GM12892 (cell line): Measurements from ENCODE around the gene KPNA6.
"Not testable (repeated sequence)": the region's sequence is repeated elsewhere in the genome, so short reads cannot be mapped to it uniquely, and the experiment has no call there.

Source experiments
- DNase-seq: peaks from one replicate; pipeline ENCODE4 v3.0.0; 2011; ENCODE audit not compliant: insufficient read length
- FAIRE-seq: peaks from 2 replicates; lab custom pipeline; 2011; peaks lifted over from hg19 to GRCh38; lab: Jason Lieb, UNC
- POLR2A ChIP-seq: IDR thresholded peaks from 2 replicates; pipeline ENCODE4 v1.6.1; 2011; ENCODE audit warnings: low read depth, low read length, control low read depth
- POLR2AphosphoS5 ChIP-seq: IDR thresholded peaks from 2 replicates; pipeline ENCODE4 v1.6.1; 2011; ENCODE audit warnings: low read depth, low read length, control low read depth
- TAF1 ChIP-seq: IDR thresholded peaks from 2 replicates; pipeline ENCODE4 v1.6.1; 2011; ENCODE audit warnings: low read depth, mild to moderate bottlenecking, control low read depth, low read length, borderline replicate concordance

KPNA6 gene

GRCh38 chr1:32104127-32104526 lies 3.7 kb upstream of the KPNA6 start:
- FAIRE-seq: no peak
- TF ChIP-seq TAF1 (no peak), POLR2AphosphoS5 (no peak), POLR2A (no peak)
- no peak for DNase-seq

- FAIRE-seq (no peak), DNase-seq (no peak)
- TF ChIP-seq POLR2AphosphoS5 (no peak), POLR2A (no peak), TAF1 (no peak)
These were observed 2.5 kb upstream of the KPNA6 start for GRCh38 chr1:32105338-32105737.

- TF ChIP-seq POLR2AphosphoS5 (no peak), TAF1 (no peak), POLR2A (no peak)
- FAIRE-seq: no peak
- no peak for DNase-seq
These were observed 1.1 kb upstream of the KPNA6 start for GRCh38 chr1:32106663-32107275.

- DNase-seq (no peak), FAIRE-seq (peak; percentile 74)
- TF ChIP-seq POLR2A (no peak), POLR2AphosphoS5 (no peak), TAF1 (no peak)
These were observed 3.3 kb downstream of the KPNA6 start for GRCh38 chr1:32111040-32111623.

GRCh38 chr1:32111789-32112188 lies 3.9 kb downstream of the KPNA6 start:
- no peak for DNase-seq
- no peak for TF ChIP-seq TAF1
- TF ChIP-seq POLR2AphosphoS5: no peak
- no peak for TF ChIP-seq POLR2A
- FAIRE-seq: no peak

- TF ChIP-seq TAF1 (no peak), POLR2A (no peak), POLR2AphosphoS5 (no peak)
- no peak for DNase-seq
- FAIRE-seq: no peak
These were observed 5.0 kb downstream of the KPNA6 start for GRCh38 chr1:32112806-32113375.

- DNase-seq, FAIRE-seq: not testable (repeated sequence)
These were observed 5.6 kb downstream of the KPNA6 start for GRCh38 chr1:32113436-32113835.

GRCh38 chr1:32114420-32114819 lies 6.6 kb downstream of the KPNA6 start:
- FAIRE-seq (no peak), DNase-seq (no peak)
- TF ChIP-seq TAF1: no peak

- DNase-seq (no peak), FAIRE-seq (no peak)
These were observed 7.6 kb downstream of the KPNA6 start for GRCh38 chr1:32115496-32115895.

GRCh38 chr1:32116531-32116930 lies 8.7 kb downstream of the KPNA6 start:
- DNase-seq: no peak
- FAIRE-seq: no peak
- no peak for TF ChIP-seq POLR2AphosphoS5
- TF ChIP-seq TAF1: no peak
- TF ChIP-seq POLR2A: no peak

More at GRCh38 chr1:32115496-32115895, 7.6 kb downstream of the KPNA6 start:
- TF ChIP-seq POLR2A (no peak), POLR2AphosphoS5 (no peak), TAF1 (no peak)

GRCh38 chr1:32122151-32122550 lies 14.3 kb downstream of the KPNA6 start:
- TF ChIP-seq POLR2AphosphoS5: no peak
- no peak for TF ChIP-seq TAF1
- TF ChIP-seq POLR2A: no peak
- DNase-seq: no peak

GRCh38 chr1:32123361-32123760 lies 15.5 kb downstream of the KPNA6 start:
- not testable (repeated sequence) for DNase-seq, FAIRE-seq

More at GRCh38 chr1:32122151-32122550, 14.3 kb downstream of the KPNA6 start:
- no peak for FAIRE-seq
